ENCODE data around the gene ZSWIM7. TPM values are rescaled to one million over a fixed set of nuclear protein-coding genes. Genes with fewer than 3 reads are reported as not detected.

The ZSWIM7 gene
- total RNA-seq, 1 experiment from 2014 or later = 11.9 TPM

- BruUV-seq (replicated peaks) = no TSS peak
- Mint-ChIP-seq H3K36me3 (ENCODE audit: insufficient read depth, unreplicated experiment) (peaks cover 13% of the 10 kb centered on the region), H3K9me3 (ENCODE audit: low read depth, unreplicated experiment) (no peaks in the 10 kb centered on the region), H3K27ac (ENCODE audit: unreplicated experiment) (peak overlapping the region; percentile 82), H3K27me3 (ENCODE audit: unreplicated experiment) (no peaks in the 10 kb centered on the region), H3K4me1 (ENCODE audit: low read depth, unreplicated experiment) (peaks cover 48% of the 10 kb centered on the region), H3K4me3 (ENCODE audit: low read depth, unreplicated experiment) (no peak overlapping the region)
- intact Hi-C loops (cut with micrococcal nuclease; ENCODE audit: unreplicated experiment) = no loop called here
- DNase-seq = no peak
- CTCF ChIA-PET = interaction anchor here (1.8 kb wide), 1 partner anchor 34 kb away, joined by 4 read pairs; the partner anchor contains the start of genes TTC19 and ZSWIM7
- no peak for TF ChIP-seq CTCF (IDR thresholded peaks at IDR 0.05; ENCODE audit: unreplicated experiment)
Observed at GRCh38 chr17:15965528-15965927, 34.0 kb downstream of the ZSWIM7 start.

GRCh38 chr17:15963670-15964110, 35.8 kb downstream of the ZSWIM7 start:
- no peak for TF ChIP-seq CTCF (IDR thresholded peaks at IDR 0.05; ENCODE audit: unreplicated experiment)
- Mint-ChIP-seq H3K36me3 (ENCODE audit: insufficient read depth, unreplicated experiment) (peaks cover 12% of the 10 kb centered on the region), H3K4me1 (ENCODE audit: low read depth, unreplicated experiment) (peaks cover 40% of the 10 kb centered on the region), H3K9me3 (ENCODE audit: low read depth, unreplicated experiment) (no peaks in the 10 kb centered on the region), H3K27me3 (ENCODE audit: unreplicated experiment) (no peaks in the 10 kb centered on the region), H3K27ac (ENCODE audit: unreplicated experiment) (peak overlapping the region; percentile 27), H3K4me3 (ENCODE audit: low read depth, unreplicated experiment) (no peak overlapping the region)
- DNase-seq = no peak
- BruUV-seq (replicated peaks) = no TSS peak
- CTCF ChIA-PET = interaction anchor here (0.6 to 0.7 kb wide), 2 partner anchors 9 to 489 kb away, joined by 3 to 5 read pairs; no protein-coding TSS in a partner anchor
- intact Hi-C loops (cut with micrococcal nuclease; ENCODE audit: unreplicated experiment) = no loop called here

GRCh38 chr17:15958484-15958854, 41.0 kb downstream of the ZSWIM7 start:
- Mint-ChIP-seq H3K27ac (ENCODE audit: unreplicated experiment) (peak overlapping the region; percentile 88), H3K4me1 (ENCODE audit: low read depth, unreplicated experiment) (peaks cover 42% of the 10 kb centered on the region), H3K36me3 (ENCODE audit: insufficient read depth, unreplicated experiment) (peaks cover 42% of the 10 kb centered on the region), H3K27me3 (ENCODE audit: unreplicated experiment) (no peaks in the 10 kb centered on the region), H3K9me3 (ENCODE audit: low read depth, unreplicated experiment) (no peaks in the 10 kb centered on the region), H3K4me3 (ENCODE audit: low read depth, unreplicated experiment) (peak overlapping the region; percentile 17)
- BruUV-seq (replicated peaks) = no TSS peak
- DNase-seq = no peak
- intact Hi-C loops (cut with micrococcal nuclease; ENCODE audit: unreplicated experiment) = no loop called here
- TF ChIP-seq CTCF (IDR thresholded peaks at IDR 0.05; ENCODE audit: unreplicated experiment) = no peak
- CTCF ChIA-PET = interaction anchor here (1.9 kb wide), 1 partner anchor 13 kb away, joined by 11 read pairs; the partner anchor contains the start of gene ADORA2B

- Mint-ChIP-seq H3K27me3 (ENCODE audit: unreplicated experiment) (no peaks in the 10 kb centered on the region), H3K4me3 (ENCODE audit: low read depth, unreplicated experiment) (peak overlapping the region; percentile 35), H3K4me1 (ENCODE audit: low read depth, unreplicated experiment) (peaks cover 42% of the 10 kb centered on the region), H3K9me3 (ENCODE audit: low read depth, unreplicated experiment) (no peaks in the 10 kb centered on the region), H3K27ac (ENCODE audit: unreplicated experiment) (peak overlapping the region; percentile 88), H3K36me3 (ENCODE audit: insufficient read depth, unreplicated experiment) (peaks cover 48% of the 10 kb centered on the region)
- CTCF ChIA-PET = interaction anchor here (1.9 kb wide), 1 partner anchor 13 kb away, joined by 11 read pairs; the partner anchor contains the start of gene ADORA2B
- BruUV-seq (replicated peaks) = no TSS peak
- intact Hi-C loops (cut with micrococcal nuclease; ENCODE audit: unreplicated experiment) = no loop called here
- TF ChIP-seq CTCF (IDR thresholded peaks at IDR 0.05; ENCODE audit: unreplicated experiment) = no peak
- DNase-seq = no peak
Observed at GRCh38 chr17:15957608-15958307, 41.7 kb downstream of the ZSWIM7 start.
